Activated B cell treated with CpG ODN at 0.5 μM for 24 hours (primary cell): ENCODE results near the gene P4HB. TPM values are rescaled to one million over a fixed set of nuclear protein-coding genes. Genes with fewer than 3 reads are reported as not detected.

Experiments
- ATAC-seq: fragments of 200-7000 bp; cut with Tn5 transposase; one replicate; pipeline ENCODE4 v1.10.0; 2021; ENCODE audit warnings: low read depth, mild to moderate bottlenecking, moderate library complexity
- CTCF ChIA-PET: fragments of 350-600 bp; sonication (Branson Sonifier 250); formaldehyde crosslinking; loops from one replicate; lab custom pipeline; 2021; ENCODE audit warnings: antibody characterized with exemption; lab: Charles Lee
- POLR2A ChIA-PET: fragments of 350-600 bp; sonication (Branson Sonifier 250); formaldehyde crosslinking; loops from one replicate; lab custom pipeline; 2021; ENCODE audit warnings: antibody characterized with exemption; lab: Charles Lee
- DNase-seq: peaks from one replicate; pipeline ENCODE4 v3.0.0; 2022
- H3K27ac Mint-ChIP-seq: one replicate; pipeline ENCODE4 v1.8.0; 2020; ENCODE audit warnings: mixed read lengths
- H3K27me3 Mint-ChIP-seq: one replicate; pipeline ENCODE4 v1.8.0; 2021; ENCODE audit warnings: mixed read lengths
- H3K36me3 Mint-ChIP-seq: one replicate; pipeline ENCODE4 v1.8.0; 2021; ENCODE audit warnings: low read depth, mixed read lengths
- H3K4me1 Mint-ChIP-seq: one replicate; pipeline ENCODE4 v1.8.0; 2021; ENCODE audit warnings: mixed read lengths
- H3K4me3 Mint-ChIP-seq: one replicate; pipeline ENCODE4 v1.8.0; 2020; ENCODE audit warnings: mild to moderate bottlenecking, mixed read lengths
- H3K9me3 Mint-ChIP-seq: one replicate; pipeline ENCODE4 v1.8.0; 2020; ENCODE audit warnings: mixed read lengths
- intact Hi-C: fragments of 100-400 bp; cut with micrococcal nuclease; formaldehyde crosslinking; loops from one replicate; pipeline ENCODE4 v1.15.1; 2024
- total RNA-seq: library from RNA; stranded (reverse); gene quantifications from 2 replicates; pipeline ENCODE4 v1.2.3, GENCODE V29; 2022
- TF ChIP-seq, protein P1 (sequence below): fragments of 200-600 bp; IDR thresholded peaks from one replicate; pipeline ENCODE4 v1.8.0; 2022; ENCODE audit warnings: antibody characterized with exemption, mild to moderate bottlenecking

Gene P4HB
- total RNA-seq, 1 donor from 2014 or later = 225 TPM

DNA sequence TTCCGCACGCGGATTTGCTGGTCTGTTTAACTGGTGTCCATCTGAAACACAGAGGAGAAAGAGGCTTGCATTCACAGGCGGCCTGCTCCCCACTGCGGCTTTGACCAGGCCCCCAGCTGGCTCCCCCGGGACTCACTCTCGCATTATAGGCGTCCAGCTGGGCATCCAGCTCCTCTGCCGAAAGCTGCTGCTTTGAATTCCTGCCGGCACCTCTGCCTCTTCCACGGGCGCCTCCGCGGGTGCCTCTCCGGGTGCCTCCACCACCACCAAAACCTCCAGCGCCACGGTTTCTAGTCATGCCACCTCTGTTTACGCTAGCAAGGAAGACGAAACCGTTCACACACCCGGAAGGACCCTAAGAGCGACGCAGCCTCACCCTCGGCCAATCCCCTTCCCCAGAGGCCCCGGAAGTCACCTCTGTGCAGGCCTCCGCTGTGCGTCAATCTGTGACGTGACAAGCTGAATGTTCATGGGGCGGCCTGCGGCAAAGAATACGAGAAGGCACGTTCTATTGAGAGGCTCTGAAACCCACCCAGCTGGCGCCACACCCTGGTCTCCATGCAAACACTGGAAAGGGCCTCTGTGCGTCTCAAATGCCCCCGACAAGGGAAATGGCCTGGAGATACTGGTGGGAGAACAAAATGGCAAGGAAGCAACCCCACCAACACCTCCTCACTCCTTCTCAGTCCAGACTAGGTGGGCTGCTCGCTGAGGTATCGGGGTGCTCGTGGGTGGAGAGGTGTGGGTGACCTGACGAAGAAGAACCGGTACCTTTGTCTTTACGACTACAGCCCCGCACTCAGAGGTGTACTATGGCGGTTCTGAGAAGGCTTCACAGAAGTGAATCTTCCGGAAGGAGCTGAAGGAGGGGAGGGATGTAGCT, 28.0 kb upstream of the P4HB start:
- POLR2A ChIA-PET = interaction anchor here (0.7 to 2.5 kb wide), 2 partner anchors 19 to 575 kb away, joined by 3 to 9 read pairs; no protein-coding TSS in a partner anchor

DNA sequence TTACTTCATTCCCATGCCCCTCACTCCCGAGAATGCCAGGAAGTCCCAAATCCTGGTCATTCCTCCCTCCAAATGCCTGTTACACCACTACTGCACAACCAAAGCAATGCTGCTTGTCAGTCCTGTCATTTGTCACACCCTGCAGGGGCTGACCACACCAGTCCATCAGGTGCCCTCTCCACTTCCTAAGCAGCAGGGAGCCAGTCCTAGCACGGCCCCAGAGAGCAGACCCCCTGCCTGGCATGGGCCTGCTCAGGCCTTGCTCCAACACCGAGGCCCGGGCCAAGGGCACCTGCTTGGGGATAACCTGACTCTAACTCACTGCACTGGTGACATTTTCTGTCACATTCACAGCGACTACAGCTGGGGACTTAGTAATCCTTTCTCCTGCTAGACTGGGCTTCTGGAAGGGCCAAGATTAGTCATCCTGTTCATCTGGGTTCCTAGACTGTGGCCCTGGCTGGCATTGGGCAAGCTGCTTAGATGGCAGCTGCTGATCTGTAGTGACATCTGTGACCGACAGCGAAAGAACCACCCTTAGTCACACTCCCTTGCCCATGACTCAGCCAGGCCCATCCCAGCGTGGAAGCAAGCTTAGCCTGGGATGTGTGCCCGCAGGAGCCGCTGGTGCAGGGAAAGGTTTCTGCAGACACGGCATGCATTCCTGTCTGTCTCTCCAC, 25.7 kb upstream of the P4HB start:
- peaks cover 18% of the 10 kb centered on the region for H3K4me1 Mint-ChIP-seq
- H3K27me3 Mint-ChIP-seq = no peaks in the 10 kb centered on the region
- no peak overlapping the region for H3K27ac Mint-ChIP-seq
- no peaks in the 10 kb centered on the region for H3K9me3 Mint-ChIP-seq
- peaks cover 71% of the 10 kb centered on the region for H3K36me3 Mint-ChIP-seq
- CTCF ChIA-PET = no interaction called here
- DNase-seq = no peak
- POLR2A ChIA-PET = interaction anchor here (3.9 kb wide), 1 partner anchor 15 kb away, joined by 16 read pairs; the partner anchor contains the start of gene ARHGDIA
- ATAC-seq = no peak
- TF ChIP-seq, protein P1, sequence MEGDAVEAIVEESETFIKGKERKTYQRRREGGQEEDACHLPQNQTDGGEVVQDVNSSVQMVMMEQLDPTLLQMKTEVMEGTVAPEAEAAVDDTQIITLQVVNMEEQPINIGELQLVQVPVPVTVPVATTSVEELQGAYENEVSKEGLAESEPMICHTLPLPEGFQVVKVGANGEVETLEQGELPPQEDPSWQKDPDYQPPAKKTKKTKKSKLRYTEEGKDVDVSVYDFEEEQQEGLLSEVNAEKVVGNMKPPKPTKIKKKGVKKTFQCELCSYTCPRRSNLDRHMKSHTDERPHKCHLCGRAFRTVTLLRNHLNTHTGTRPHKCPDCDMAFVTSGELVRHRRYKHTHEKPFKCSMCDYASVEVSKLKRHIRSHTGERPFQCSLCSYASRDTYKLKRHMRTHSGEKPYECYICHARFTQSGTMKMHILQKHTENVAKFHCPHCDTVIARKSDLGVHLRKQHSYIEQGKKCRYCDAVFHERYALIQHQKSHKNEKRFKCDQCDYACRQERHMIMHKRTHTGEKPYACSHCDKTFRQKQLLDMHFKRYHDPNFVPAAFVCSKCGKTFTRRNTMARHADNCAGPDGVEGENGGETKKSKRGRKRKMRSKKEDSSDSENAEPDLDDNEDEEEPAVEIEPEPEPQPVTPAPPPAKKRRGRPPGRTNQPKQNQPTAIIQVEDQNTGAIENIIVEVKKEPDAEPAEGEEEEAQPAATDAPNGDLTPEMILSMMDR = no peak
- intact Hi-C loops = no loop called here
- no peak overlapping the region for H3K4me3 Mint-ChIP-seq

More for the DNA sequence above, 28.0 kb upstream of the P4HB start:
- peaks cover 64% of the 10 kb centered on the region for H3K36me3 Mint-ChIP-seq
- H3K9me3 Mint-ChIP-seq = no peaks in the 10 kb centered on the region
- no peaks in the 10 kb centered on the region for H3K27me3 Mint-ChIP-seq
- H3K4me3 Mint-ChIP-seq = no peak overlapping the region
- CTCF ChIA-PET = no interaction called here
- TF ChIP-seq, protein P1 = no peak
- ATAC-seq (no peak), DNase-seq (no peak)
- peaks cover 27% of the 10 kb centered on the region for H3K4me1 Mint-ChIP-seq
- no peak overlapping the region for H3K27ac Mint-ChIP-seq
- intact Hi-C loops = no loop called here

DNA sequence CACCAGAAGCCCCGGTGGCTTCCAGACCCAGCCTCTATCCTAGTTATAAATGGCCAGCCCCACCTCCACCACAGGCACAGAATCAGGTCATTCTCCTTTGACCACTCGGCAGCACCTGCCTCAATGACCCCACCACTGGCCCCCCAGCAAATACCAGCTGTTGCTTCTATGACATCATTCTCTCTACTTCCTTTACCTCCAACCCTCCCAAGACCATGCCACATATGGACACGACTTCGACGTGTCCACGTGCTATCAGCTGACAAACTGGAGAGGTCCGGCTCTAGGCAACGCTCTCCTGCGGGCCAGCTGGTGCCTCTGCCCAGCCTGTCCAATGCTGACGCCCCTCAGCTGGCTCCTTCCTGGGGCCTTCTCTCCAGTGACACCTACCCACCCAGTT, 25.1 kb upstream of the P4HB start:
- ATAC-seq (no peak), DNase-seq (no peak)
- ChIA-PET CTCF (no interaction called here), POLR2A (interaction anchor here (3.9 kb wide), 1 partner anchor 15 kb away, joined by 16 read pairs; the partner anchor contains the start of gene ARHGDIA)
- Mint-ChIP-seq H3K27me3 (no peaks in the 10 kb centered on the region), H3K27ac (no peak overlapping the region), H3K36me3 (peaks cover 73% of the 10 kb centered on the region), H3K9me3 (no peaks in the 10 kb centered on the region), H3K4me1 (peaks cover 14% of the 10 kb centered on the region), H3K4me3 (no peak overlapping the region)
- intact Hi-C loops = no loop called here
- TF ChIP-seq, protein P1 = no peak

DNA sequence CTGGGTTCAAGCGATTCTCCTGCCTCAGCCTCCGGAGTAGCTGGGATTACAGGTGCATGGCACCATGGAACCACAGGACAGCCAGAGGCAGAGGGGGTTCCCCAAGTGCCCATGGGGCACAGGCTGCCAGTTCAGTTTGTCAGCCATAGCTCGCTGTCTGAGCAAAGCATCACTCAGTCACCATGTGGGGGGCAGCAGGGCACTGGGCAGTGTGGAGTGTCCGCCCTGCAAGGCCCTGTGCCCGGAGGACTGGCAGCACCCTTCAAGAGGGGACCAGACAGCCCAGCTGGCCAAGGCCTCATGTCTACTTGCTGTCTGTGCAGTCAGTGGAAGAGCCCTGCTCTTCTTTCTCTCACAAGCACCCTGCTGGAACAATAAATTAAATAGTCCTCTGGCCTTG, 24.6 kb upstream of the P4HB start:
- TF ChIP-seq, protein P1 = no peak
- DNase-seq (no peak), ATAC-seq (no peak)
- ChIA-PET POLR2A (interaction anchor here (3.9 kb wide), 1 partner anchor 14 kb away, joined by 16 read pairs; the partner anchor contains the start of gene ARHGDIA), CTCF (no interaction called here)
- Mint-ChIP-seq H3K4me1 (peaks cover 9% of the 10 kb centered on the region), H3K9me3 (no peaks in the 10 kb centered on the region), H3K36me3 (peaks cover 73% of the 10 kb centered on the region), H3K27me3 (no peaks in the 10 kb centered on the region), H3K27ac (no peak overlapping the region), H3K4me3 (no peak overlapping the region)
- intact Hi-C loops = no loop called here

DNA sequence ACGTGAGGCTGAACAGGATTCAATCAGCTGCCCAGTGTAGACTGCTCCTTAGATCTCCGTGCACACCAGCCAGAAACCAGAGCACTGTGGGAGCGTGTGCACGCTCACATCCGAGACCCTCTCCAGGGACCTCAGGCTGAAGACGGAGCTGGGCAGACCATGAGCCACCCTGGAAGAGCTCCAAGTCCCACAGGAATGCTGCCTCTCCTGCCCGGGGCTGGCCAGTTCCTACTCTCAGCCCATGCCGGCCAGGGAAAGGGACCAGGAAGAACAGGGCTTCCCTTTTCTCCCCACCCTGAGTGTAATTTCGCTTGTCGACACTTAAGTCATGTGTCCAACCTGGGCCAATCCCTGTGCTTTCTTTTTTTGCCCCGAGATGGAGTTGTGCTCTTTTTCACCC, 24.2 kb upstream of the P4HB start:
- Mint-ChIP-seq H3K4me1 (peaks cover 8% of the 10 kb centered on the region), H3K9me3 (no peaks in the 10 kb centered on the region), H3K36me3 (peaks cover 73% of the 10 kb centered on the region), H3K27ac (no peak overlapping the region), H3K27me3 (no peaks in the 10 kb centered on the region), H3K4me3 (no peak overlapping the region)
- POLR2A ChIA-PET = interaction anchor here (0.5 to 3.9 kb wide), 2 partner anchors 14 to 37 kb away, joined by 3 to 16 read pairs; partner anchors contain the start of gene ARHGDIA
- intact Hi-C loops = no loop called here
- no peak for ATAC-seq
- TF ChIP-seq, protein P1 = no peak
- DNase-seq = no peak
- CTCF ChIA-PET = no interaction called here
